H1 (cell line): Measurements from ENCODE around the gene METTL5. TPM values are rescaled to one million over a fixed set of nuclear protein-coding genes. Genes with fewer than 3 reads are reported as not detected.

Experiments
- CTCF ChIA-PET: fragments of 300-600 bp; sonication (Branson Sonifier 250); formaldehyde crosslinking; loops from one replicate; lab custom pipeline; 2021; ENCODE audit not compliant: partially characterized antibody; lab: Charles Lee
- POLR2A ChIA-PET: fragments of 300-600 bp; sonication (Branson Sonifier 250); formaldehyde crosslinking; loops from one replicate; lab custom pipeline; 2021; ENCODE audit warnings: inconsistent platforms; ENCODE audit not compliant: partially characterized antibody; lab: Charles Lee
- DNase-seq, 2 experiments: peaks; one replicate each; pipeline versions ENCODE4 v3.0.0 to v3.0.0-alpha.2; 2010 to 2022; ENCODE audit warnings: low spot score in 2 of 2, low read depth in 1 of 2, mixed read lengths in 1 of 2
- FAIRE-seq: peaks from 2 replicates; lab custom pipeline; 2011; peaks lifted over from hg19 to GRCh38; lab: Jason Lieb, UNC
- H2AFZ ChIP-seq: 2 replicates; pipeline ENCODE4 v1.8.1; 2012; ENCODE audit warnings: low read length, inconsistent platforms
- H2AK5ac ChIP-seq: 2 replicates; pipeline ENCODE4 v1.6.1; 2013; ENCODE audit warnings: low read depth, low read length
- H2BK120ac ChIP-seq: replicated peaks from 2 replicates; pipeline ENCODE3; 2013; ENCODE audit warnings: low read depth, low read length, inconsistent platforms
- H2BK12ac ChIP-seq: 2 replicates; pipeline ENCODE4 v1.6.1; 2013; ENCODE audit warnings: low read depth, low read length
- H2BK15ac ChIP-seq: 2 replicates; pipeline ENCODE4 v1.6.1; 2013; ENCODE audit warnings: low read length
- H2BK20ac ChIP-seq: 2 replicates; pipeline ENCODE4 v1.6.1; 2013; ENCODE audit warnings: low read length
- H2BK5ac ChIP-seq: 2 replicates; pipeline ENCODE4 v1.6.1; 2013; ENCODE audit warnings: low read depth, low read length
- H3K14ac ChIP-seq: 2 replicates; pipeline ENCODE4 v1.6.1; 2013; ENCODE audit warnings: inconsistent platforms; ENCODE audit not compliant: insufficient read length
- H3K18ac ChIP-seq: 2 replicates; pipeline ENCODE4 v1.6.1; 2013; ENCODE audit warnings: low read length; ENCODE audit errors: extremely low read depth
- H3K23ac ChIP-seq: 2 replicates; pipeline ENCODE4 v1.6.1; 2013; ENCODE audit warnings: inconsistent platforms; ENCODE audit not compliant: insufficient read length
- H3K23me2 ChIP-seq: 2 replicates; pipeline ENCODE4 v1.6.1; 2013; ENCODE audit warnings: low read depth, low read length
- H3K27ac ChIP-seq: 2 replicates; pipeline ENCODE4 v1.6.1; 2011; ENCODE audit warnings: low read depth, low read length, inconsistent platforms
- H3K27me3 ChIP-seq, 4 experiments: replicated peaks in 1 of 4; 1 replicate in 1 of 4; 2 replicates in 3 of 4; pipeline versions ENCODE4 v1.6.1 to v1.8.1; 2011 to 2013; ENCODE audit warnings: low read length in 3 of 4, mild to moderate bottlenecking in 3 of 4, inconsistent platforms in 2 of 4, mixed read lengths in 2 of 4, moderate library complexity in 1 of 4; ENCODE audit not compliant: control insufficient read depth in 3 of 4, insufficient read depth in 3 of 4; ENCODE audit errors: extremely low read depth in 1 of 4
- H3K36me3 ChIP-seq, 4 experiments: 2 replicates each; pipeline versions ENCODE4 v1.6.1 to v1.8.1; 2011 to 2013; ENCODE audit warnings: mild to moderate bottlenecking in 4 of 4, low read length in 3 of 4, moderate library complexity in 2 of 4, control low read depth in 1 of 4, inconsistent platforms in 1 of 4; ENCODE audit not compliant: insufficient read depth in 4 of 4, control insufficient read depth in 2 of 4
- H3K4ac ChIP-seq: replicated peaks from 2 replicates; pipeline ENCODE3; 2013; ENCODE audit warnings: low read length, low read depth, mixed read lengths, inconsistent platforms; ENCODE audit not compliant: insufficient read length
- H3K4me1 ChIP-seq, 4 experiments: replicated peaks in 1 of 4; 1 replicate in 1 of 4; 2 replicates in 3 of 4; pipeline versions ENCODE4 v1.6.1 to v1.8.1; 2011 to 2013; ENCODE audit warnings: low read length in 3 of 4, inconsistent platforms in 2 of 4, mixed read lengths in 1 of 4; ENCODE audit not compliant: insufficient read depth in 4 of 4, control insufficient read depth in 3 of 4
- H3K4me2 ChIP-seq, 2 experiments: 2 replicates each; pipeline versions ENCODE4 v1.6.1 to v1.8.1; 2011 to 2013; ENCODE audit warnings: low read depth in 2 of 2, low read length in 2 of 2, control low read depth in 1 of 2, inconsistent platforms in 1 of 2, mild to moderate bottlenecking in 1 of 2; ENCODE audit not compliant: insufficient read depth in 1 of 2
- H3K4me3 ChIP-seq, 4 experiments: fragments of 200-600, 300-600 bp in 1 of 4; sonication (generic), shearing (Covaris generic), sonication (Bioruptor Twin) in 1 of 4; 2 replicates each; pipeline versions ENCODE4 v1.5.1 to v1.8.1; 2011 to 2016; ENCODE audit warnings: low read length in 4 of 4, low read depth in 3 of 4, control low read depth in 2 of 4, inconsistent platforms in 2 of 4, mild to moderate bottlenecking in 2 of 4, mixed read lengths in 1 of 4, moderate library complexity in 1 of 4; ENCODE audit not compliant: insufficient read depth in 2 of 4; ENCODE audit errors: extremely low read depth in 1 of 4
- H3K56ac ChIP-seq: replicated peaks from 2 replicates; pipeline ENCODE3; 2013; ENCODE audit warnings: low read depth, mild to moderate bottlenecking, mixed read lengths, low read length, inconsistent platforms; ENCODE audit not compliant: insufficient read length
- H3K79me1 ChIP-seq: 2 replicates; pipeline ENCODE4 v1.6.1; 2013; ENCODE audit warnings: low read depth, low read length, control low read depth
- H3K79me2 ChIP-seq, 2 experiments: 2 replicates each; pipeline versions ENCODE4 v1.6.1 to v1.8.1; 2012 to 2013; ENCODE audit warnings: low read length in 2 of 2, mild to moderate bottlenecking in 2 of 2, inconsistent platforms in 1 of 2; ENCODE audit not compliant: insufficient read depth in 2 of 2, control insufficient read depth in 1 of 2
- H3K9ac ChIP-seq, 4 experiments: replicated peaks in 1 of 4; 1 replicate in 1 of 4; 2 replicates in 3 of 4; pipeline versions ENCODE4 v1.6.1 to v1.8.1; 2011 to 2013; ENCODE audit warnings: low read depth in 3 of 4, low read length in 3 of 4, control low read depth in 2 of 4, mild to moderate bottlenecking in 2 of 4, moderate library complexity in 2 of 4, inconsistent platforms in 1 of 4; ENCODE audit errors: extremely low read depth in 1 of 4
- H3K9me3 ChIP-seq, 2 experiments: 2 replicates each; pipeline versions ENCODE4 v1.6.1 to v1.8.1; 2012 to 2013; ENCODE audit warnings: mild to moderate bottlenecking in 2 of 2, moderate library complexity in 2 of 2, control low read depth in 1 of 2, inconsistent platforms in 1 of 2, low read depth in 1 of 2, low read length in 1 of 2, mixed read lengths in 1 of 2; ENCODE audit not compliant: insufficient read depth in 2 of 2
- H4K20me1 ChIP-seq, 2 experiments: replicated peaks in 1 of 2; 2 replicates each; pipeline versions ENCODE3 to v1.8.1; 2011 to 2013; ENCODE audit warnings: inconsistent platforms in 2 of 2, low read length in 2 of 2, mild to moderate bottlenecking in 1 of 2; ENCODE audit not compliant: insufficient read depth in 2 of 2, control insufficient read depth in 1 of 2
- H4K5ac ChIP-seq: 2 replicates; pipeline ENCODE4 v1.6.1; 2013; ENCODE audit warnings: low read length, low read depth, mixed read lengths, inconsistent platforms; ENCODE audit not compliant: insufficient read length
- H4K8ac ChIP-seq: 2 replicates; pipeline ENCODE4 v1.8.0; 2013; ENCODE audit warnings: mild to moderate bottlenecking, moderate library complexity, low read length, inconsistent platforms; ENCODE audit not compliant: insufficient read depth; ENCODE audit errors: extremely low read depth
- H4K91ac ChIP-seq: replicated peaks from 2 replicates; pipeline ENCODE3; 2013; ENCODE audit warnings: low read length, mixed read lengths, inconsistent platforms; ENCODE audit not compliant: insufficient read length
- ASH2L ChIP-seq: fragments of 200-600, 300-600 bp; sonication (generic); IDR thresholded peaks from one replicate; pipeline ENCODE4 v1.7.1; 2017; ENCODE audit warnings: low read length
- CTBP2 ChIP-seq: IDR thresholded peaks from 2 replicates; pipeline ENCODE4 v1.7.0; 2011; ENCODE audit warnings: borderline replicate concordance, mild to moderate bottlenecking, moderate library complexity, mixed read lengths, low read length; ENCODE audit not compliant: insufficient read depth, insufficient read length
- EZH2 ChIP-seq: fragments of 200-600 bp; sonication (generic); IDR thresholded peaks from 2 replicates; pipeline ENCODE4 v1.7.1; 2012; ENCODE audit warnings: low read depth, mild to moderate bottlenecking, moderate library complexity, low read length, inconsistent platforms; ENCODE audit not compliant: severe bottlenecking
- RNF2 ChIP-seq: fragments of 200-900, 300-1000 bp; sonication (generic); IDR thresholded peaks from 2 replicates; pipeline ENCODE4 v1.7.1; 2016; ENCODE audit warnings: borderline replicate concordance, low read depth, mild to moderate bottlenecking, antibody characterized with exemption, low read length; ENCODE audit not compliant: poor library complexity, severe bottlenecking; ENCODE audit errors: missing control alignments
- RXRA ChIP-seq: IDR thresholded peaks from 2 replicates; pipeline ENCODE4 v1.6.1; 2011; ENCODE audit warnings: low read depth, mild to moderate bottlenecking, low read length, moderate library complexity; ENCODE audit not compliant: insufficient read depth
- TAF7 ChIP-seq: optimal IDR thresholded peaks from 2 replicates; pipeline ENCODE3; 2011; ENCODE audit warnings: low read depth, mild to moderate bottlenecking, inconsistent platforms, low read length, moderate library complexity, borderline replicate concordance
- TCF12 ChIP-seq: IDR thresholded peaks from 2 replicates; pipeline ENCODE4 v1.6.1; 2011; ENCODE audit warnings: low read depth, mild to moderate bottlenecking, low read length
- ZNF274 ChIP-seq: IDR thresholded peaks from 2 replicates; pipeline ENCODE4 v1.7.0; 2012; ENCODE audit warnings: low read length, borderline replicate concordance; ENCODE audit errors: extremely low read depth
- WGBS, 2 experiments: shearing (Covaris generic) in 1 of 2; methylation state at CpG; one replicate each; pipeline versions ENCODE4 v1.1.6 to v1.1.7; 2013 to 2015; ENCODE audit warnings: low lambda C conversion rate in 2 of 2, mixed read lengths in 2 of 2, inconsistent platforms in 1 of 2, low coverage in 1 of 2, missing lambda C conversion rate in 1 of 2; ENCODE audit not compliant: insufficient replicate concordance in 2 of 2, insufficient coverage in 1 of 2, insufficient read length in 1 of 2; ENCODE audit errors: extremely low coverage in 1 of 2, missing lambda C conversion rate in 1 of 2; 5-methylcytosine and 5-hydroxymethylcytosine counted together
- polyA plus RNA-seq, 7 experiments: library from polyadenylated mRNA; depleted of rRNA in 3 of 7; stranded (reverse) in 5 of 7; unstranded in 2 of 7; fragments of >200 nt in 5 of 7; fragments of 200-250 nt in 2 of 7; gene quantifications; 1 replicate in 5 of 7; 2 replicates in 1 of 7; 4 replicates in 1 of 7; pipeline versions ENCODE4 v1.2.1 to v1.2.3, GENCODE V29; 2011 to 2013; ENCODE audit warnings: missing spikeins in 2 of 7, mixed read lengths in 2 of 7
- total RNA-seq: library from RNA; stranded (reverse); fragmentation: NEBNext Ultra II Directional; extraction: Animal tissue kit (Norgen Biotek cat#: 25700); gene quantifications from 2 replicates; pipeline ENCODE4 v1.2.1, GENCODE V29; 2021
- TF ChIP-seq, protein P1 (sequence below), 3 experiments: IDR thresholded peaks; 1 replicate in 2 of 3; 2 replicates in 1 of 3; pipeline versions ENCODE4 v1.5.1 to v1.6.1; 2011; ENCODE audit warnings: low read length in 3 of 3, mild to moderate bottlenecking in 3 of 3, inconsistent platforms in 2 of 3, low read depth in 1 of 3, moderate library complexity in 1 of 3; ENCODE audit not compliant: insufficient read depth in 1 of 3; ENCODE audit errors: control extremely low read depth in 1 of 3
- TF ChIP-seq, protein P2 (sequence below): IDR thresholded peaks from 2 replicates; pipeline ENCODE4 v1.6.1; 2011; ENCODE audit warnings: low read length, improper control_type of control experiment

The METTL5 gene
- total and polyA plus RNA-seq, 2 of the 8 experiments (the other 6 are each of a cell fraction or from before 2014, with no cell fraction given): 34.5 to 74.1 TPM

- FAIRE-seq (no peak), DNase-seq (no peak)
- Histone ChIP-seq H2BK15ac (no peak overlapping the region), H4K8ac (no peak overlapping the region), H2BK12ac (no peak overlapping the region), H3K18ac (no peak overlapping the region), H4K20me1 (no peaks in the 10 kb centered on the region), H3K9ac (no peak overlapping the region), H2BK5ac (no peak overlapping the region), H4K5ac (no peak overlapping the region), H3K27me3 (no peaks in the 10 kb centered on the region), H3K4me2 (no peak overlapping the region), H2BK120ac (no peak overlapping the region), H2AFZ (no peak overlapping the region), H3K79me1 (no peaks in the 10 kb centered on the region), H2BK20ac (no peak overlapping the region), H3K23ac (no peak overlapping the region), H3K27ac (no peak overlapping the region), H3K14ac (no peak overlapping the region), H2AK5ac (no peak overlapping the region), H3K23me2 (no peaks in the 10 kb centered on the region), H3K4me1 (no peaks in the 10 kb centered on the region), H3K4me3 (no peak overlapping the region), H4K91ac (no peak overlapping the region), H3K79me2 (no peaks in the 10 kb centered on the region), H3K9me3 (no peaks in the 10 kb centered on the region), H3K56ac (no peak overlapping the region), H3K4ac (no peak overlapping the region), H3K36me3 (no peaks in the 10 kb centered on the region)
- ChIA-PET CTCF (interaction anchor here (0.9 kb wide), 1 partner anchor 27 kb away, joined by 3 read pairs; no protein-coding TSS in a partner anchor), POLR2A (interaction anchor here (0.7 kb wide), 1 partner anchor 738 kb away, joined by 3 read pairs; no protein-coding TSS in a partner anchor)
- 91% methylated on average over 6 of the region's 6 CpGs; no CpG with 5 or more reads in 1 of the 2 experiments for WGBS, 2 experiments
- no peak for TF ChIP-seq TAF7
- no peak for TF ChIP-seq TCF12
- TF ChIP-seq RXRA: no peak
- no peak for TF ChIP-seq EZH2
- no peak for TF ChIP-seq RNF2
- no peak for TF ChIP-seq ZNF274
- TF ChIP-seq CTBP2: no peak
- TF ChIP-seq ASH2L: no peak
- TF ChIP-seq, protein P1, sequence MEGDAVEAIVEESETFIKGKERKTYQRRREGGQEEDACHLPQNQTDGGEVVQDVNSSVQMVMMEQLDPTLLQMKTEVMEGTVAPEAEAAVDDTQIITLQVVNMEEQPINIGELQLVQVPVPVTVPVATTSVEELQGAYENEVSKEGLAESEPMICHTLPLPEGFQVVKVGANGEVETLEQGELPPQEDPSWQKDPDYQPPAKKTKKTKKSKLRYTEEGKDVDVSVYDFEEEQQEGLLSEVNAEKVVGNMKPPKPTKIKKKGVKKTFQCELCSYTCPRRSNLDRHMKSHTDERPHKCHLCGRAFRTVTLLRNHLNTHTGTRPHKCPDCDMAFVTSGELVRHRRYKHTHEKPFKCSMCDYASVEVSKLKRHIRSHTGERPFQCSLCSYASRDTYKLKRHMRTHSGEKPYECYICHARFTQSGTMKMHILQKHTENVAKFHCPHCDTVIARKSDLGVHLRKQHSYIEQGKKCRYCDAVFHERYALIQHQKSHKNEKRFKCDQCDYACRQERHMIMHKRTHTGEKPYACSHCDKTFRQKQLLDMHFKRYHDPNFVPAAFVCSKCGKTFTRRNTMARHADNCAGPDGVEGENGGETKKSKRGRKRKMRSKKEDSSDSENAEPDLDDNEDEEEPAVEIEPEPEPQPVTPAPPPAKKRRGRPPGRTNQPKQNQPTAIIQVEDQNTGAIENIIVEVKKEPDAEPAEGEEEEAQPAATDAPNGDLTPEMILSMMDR (IDR thresholded peaks at IDR 0.05; ENCODE audit: control extremely low read depth in 1 of 3, insufficient read depth in 1 of 3, low read depth in 1 of 3, low read length in 3 of 3): no peak
- TF ChIP-seq, protein P2, sequence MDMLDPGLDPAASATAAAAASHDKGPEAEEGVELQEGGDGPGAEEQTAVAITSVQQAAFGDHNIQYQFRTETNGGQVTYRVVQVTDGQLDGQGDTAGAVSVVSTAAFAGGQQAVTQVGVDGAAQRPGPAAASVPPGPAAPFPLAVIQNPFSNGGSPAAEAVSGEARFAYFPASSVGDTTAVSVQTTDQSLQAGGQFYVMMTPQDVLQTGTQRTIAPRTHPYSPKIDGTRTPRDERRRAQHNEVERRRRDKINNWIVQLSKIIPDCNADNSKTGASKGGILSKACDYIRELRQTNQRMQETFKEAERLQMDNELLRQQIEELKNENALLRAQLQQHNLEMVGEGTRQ: no peak
Measured at GRCh38 chr2:169761970-169762292, 62.8 kb downstream of the METTL5 start.
